22Rv1 (cell line): ENCODE measurements around the gene PNPLA8.
A peak's percentile ranks its signal among the peaks of the same experiment; 100 is the strongest.

Source experiments
- H3K27ac ChIP-seq: fragments of 450-650 bp; 2 replicates; pipeline ENCODE4 v1.5.1; 2017
- ZFX ChIP-seq: fragments of 450-650 bp; IDR thresholded peaks from 2 replicates; pipeline ENCODE4 v1.6.1; 2017; ENCODE audit warnings: antibody characterized with exemption, borderline replicate concordance
- TF ChIP-seq, protein P1 (sequence below): fragments of 450-650 bp; IDR thresholded peaks from 2 replicates; pipeline ENCODE4 v1.5.1; 2017; ENCODE audit warnings: mild to moderate bottlenecking

Gene PNPLA8

DNA sequence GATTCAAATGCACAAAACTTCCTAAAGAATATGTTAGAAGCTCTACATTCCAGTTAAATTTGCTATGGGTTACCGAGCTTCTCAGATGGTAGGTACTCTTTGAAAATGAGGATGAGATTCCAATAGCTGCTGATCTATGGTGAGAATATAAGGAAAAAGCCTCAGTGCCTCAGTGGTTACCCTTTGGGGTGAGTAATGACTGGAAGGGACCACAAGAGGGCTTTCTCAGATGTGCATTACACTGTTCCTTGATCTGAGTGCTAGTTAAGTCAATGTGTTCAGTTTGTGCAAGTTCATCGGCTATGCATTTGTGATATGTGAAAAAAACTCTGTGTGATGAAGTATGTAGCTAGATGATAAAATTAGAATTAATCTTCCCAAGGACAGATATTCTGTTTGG, 73.2 kb downstream of the PNPLA8 start:
- TF ChIP-seq ZFX: no peak
- TF ChIP-seq, protein P1, sequence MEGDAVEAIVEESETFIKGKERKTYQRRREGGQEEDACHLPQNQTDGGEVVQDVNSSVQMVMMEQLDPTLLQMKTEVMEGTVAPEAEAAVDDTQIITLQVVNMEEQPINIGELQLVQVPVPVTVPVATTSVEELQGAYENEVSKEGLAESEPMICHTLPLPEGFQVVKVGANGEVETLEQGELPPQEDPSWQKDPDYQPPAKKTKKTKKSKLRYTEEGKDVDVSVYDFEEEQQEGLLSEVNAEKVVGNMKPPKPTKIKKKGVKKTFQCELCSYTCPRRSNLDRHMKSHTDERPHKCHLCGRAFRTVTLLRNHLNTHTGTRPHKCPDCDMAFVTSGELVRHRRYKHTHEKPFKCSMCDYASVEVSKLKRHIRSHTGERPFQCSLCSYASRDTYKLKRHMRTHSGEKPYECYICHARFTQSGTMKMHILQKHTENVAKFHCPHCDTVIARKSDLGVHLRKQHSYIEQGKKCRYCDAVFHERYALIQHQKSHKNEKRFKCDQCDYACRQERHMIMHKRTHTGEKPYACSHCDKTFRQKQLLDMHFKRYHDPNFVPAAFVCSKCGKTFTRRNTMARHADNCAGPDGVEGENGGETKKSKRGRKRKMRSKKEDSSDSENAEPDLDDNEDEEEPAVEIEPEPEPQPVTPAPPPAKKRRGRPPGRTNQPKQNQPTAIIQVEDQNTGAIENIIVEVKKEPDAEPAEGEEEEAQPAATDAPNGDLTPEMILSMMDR: peak; percentile 52
- no peak overlapping the region for H3K27ac ChIP-seq

DNA sequence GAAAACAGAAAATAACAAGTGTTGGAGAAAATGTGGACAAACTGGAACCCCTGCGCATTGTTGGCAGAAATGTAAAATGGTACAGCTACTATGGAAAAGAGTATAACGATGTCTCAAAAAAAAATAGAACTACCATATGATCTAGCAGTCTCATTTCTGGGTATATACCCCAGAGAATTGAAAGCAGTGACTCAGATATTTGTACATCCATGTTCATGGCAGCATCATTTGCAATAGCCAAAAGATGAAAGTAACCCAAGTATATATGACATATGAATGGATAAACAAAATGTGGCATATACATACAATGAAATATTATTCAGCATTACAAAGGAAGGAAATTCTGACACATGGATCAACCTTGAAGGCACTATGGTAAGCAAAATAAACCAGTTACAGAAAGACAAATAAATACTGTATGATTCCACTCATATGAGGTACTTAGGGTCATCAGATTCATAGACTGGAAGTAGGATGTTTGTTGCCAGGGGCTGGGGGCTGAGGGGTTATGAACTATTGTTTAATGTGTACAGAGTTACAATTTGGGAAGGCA, 74.6 kb downstream of the PNPLA8 start:
- TF ChIP-seq ZFX: no peak
- TF ChIP-seq, protein P1: no peak

DNA sequence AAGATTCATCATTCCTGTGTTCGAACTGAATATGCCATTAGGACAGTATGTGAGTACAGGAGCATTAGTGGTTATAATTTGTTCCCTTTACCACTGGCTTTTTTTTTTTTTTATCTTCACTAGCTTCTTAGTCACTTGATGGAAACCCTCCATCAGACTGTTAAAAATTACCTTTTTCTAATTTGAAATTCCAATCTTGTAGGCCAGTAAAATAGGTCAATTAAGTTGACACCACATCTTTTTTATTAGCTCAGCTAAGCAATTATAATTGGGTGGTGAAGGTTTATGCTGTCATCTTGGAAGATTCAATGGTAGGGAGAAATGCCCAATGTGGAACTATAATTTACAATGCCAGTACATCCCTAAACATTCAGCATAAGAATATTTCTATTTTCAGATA, 75.8 kb downstream of the PNPLA8 start:
- H3K27ac ChIP-seq: no peak overlapping the region
- TF ChIP-seq, protein P1: no peak
- no peak for TF ChIP-seq ZFX

More for the DNA sequence above, 74.6 kb downstream of the PNPLA8 start:
- no peak overlapping the region for H3K27ac ChIP-seq

DNA sequence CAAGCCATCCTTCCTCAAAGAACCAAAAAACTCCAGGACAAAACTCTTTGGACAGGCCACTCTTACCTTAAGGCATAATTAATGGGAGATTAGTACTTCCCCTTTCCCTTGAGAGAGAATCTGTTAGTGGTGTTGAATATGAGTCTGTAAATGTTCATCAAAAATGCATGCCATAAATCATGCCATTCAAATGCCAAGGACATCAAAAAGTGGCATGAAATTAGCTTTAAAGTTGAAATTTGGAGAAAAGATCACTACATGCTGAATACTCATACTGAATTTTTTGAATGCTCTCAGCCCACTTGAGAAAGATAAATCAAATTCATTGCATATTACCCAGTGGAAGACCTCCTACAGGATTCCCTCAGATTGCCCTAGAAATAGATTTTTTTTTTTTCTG, 76.4 kb downstream of the PNPLA8 start:
- no peak overlapping the region for H3K27ac ChIP-seq

DNA sequence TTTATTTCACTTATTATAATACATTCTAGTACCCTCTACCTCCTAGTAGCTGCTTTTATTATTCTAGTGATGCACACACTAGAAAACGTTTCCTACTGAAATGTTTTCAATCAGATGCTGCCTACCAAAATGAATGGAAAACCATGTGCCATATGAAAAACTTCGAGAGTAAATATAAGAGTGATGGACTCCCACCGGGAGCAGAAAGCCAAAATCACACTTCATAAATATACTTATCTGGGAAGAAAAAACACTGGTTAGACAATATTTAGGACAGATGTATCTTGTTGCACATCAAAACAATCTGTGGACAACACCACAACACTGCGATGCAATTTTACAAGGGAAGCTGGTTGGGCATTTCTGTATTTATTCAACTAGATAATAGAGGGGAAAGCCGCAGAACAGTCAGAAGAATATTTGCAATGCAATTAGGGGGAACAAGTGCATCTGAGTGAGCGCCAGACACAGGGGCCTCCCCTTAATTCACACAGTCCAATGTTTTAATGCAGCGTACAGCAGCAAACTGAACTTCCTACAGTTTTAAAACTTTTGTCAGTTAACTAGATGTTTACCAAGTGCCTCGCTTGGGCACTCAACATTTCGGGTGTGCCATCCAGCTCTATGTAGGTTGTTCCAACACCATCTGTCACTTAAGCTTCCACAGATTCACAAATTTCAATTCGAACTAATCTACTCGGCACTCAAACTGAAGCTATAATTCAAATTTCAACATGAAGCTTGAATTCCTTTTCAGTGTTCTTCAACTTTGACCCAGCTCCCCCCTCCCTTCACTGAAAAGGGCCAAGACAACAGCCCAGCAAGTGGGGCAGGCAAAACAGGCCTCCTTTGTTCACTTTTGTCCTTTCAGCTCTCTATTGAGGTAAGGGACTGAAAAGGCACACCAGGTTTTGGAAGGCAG, 77.1 kb downstream of the PNPLA8 start:
- H3K27ac ChIP-seq: no peak overlapping the region
- no peak for TF ChIP-seq ZFX
- TF ChIP-seq, protein P1: no peak

More for the DNA sequence above, 76.4 kb downstream of the PNPLA8 start:
- TF ChIP-seq, protein P1: no peak
- TF ChIP-seq ZFX: no peak

DNA sequence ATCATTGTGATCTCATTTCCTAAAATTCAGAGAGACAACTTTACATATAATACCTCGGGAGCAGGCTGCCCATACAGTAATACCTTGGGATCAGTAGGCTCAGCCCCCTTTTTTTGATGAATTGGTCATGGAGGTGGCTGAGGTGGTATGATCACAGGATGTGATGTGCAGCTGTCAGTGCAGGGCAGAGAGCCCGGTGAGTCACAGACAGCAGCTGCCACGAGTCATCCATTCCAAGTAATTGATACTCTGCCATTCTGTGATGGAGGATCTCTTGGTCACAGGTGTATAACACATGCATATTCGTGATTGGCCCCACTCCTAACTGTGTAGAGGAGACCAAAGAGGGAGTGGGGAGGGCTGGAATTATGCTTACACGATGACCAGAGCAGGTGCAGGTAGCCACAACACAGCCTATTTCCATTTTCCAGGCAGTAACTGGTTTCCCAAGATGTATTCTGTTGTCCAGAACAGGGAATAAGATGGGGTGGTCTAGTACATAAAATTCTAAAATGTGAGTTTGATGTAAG, 83.8 kb downstream of the PNPLA8 start:
- H3K27ac ChIP-seq: no peak overlapping the region
- TF ChIP-seq, protein P1: no peak
- TF ChIP-seq ZFX: no peak
